ENCODE results near the gene CCDC187.

GRCh38 chr9:136274786-136275654 lies 28.9 kb downstream of the CCDC187 start:
- no peak for TF ChIP-seq CTCF (IDR thresholded peaks at IDR 0.05)
- no peak for TF ChIP-seq EZH2 (IDR thresholded peaks at IDR 0.05)
